K562 (cell line): ENCODE results near the gene IFI6. TPM values are rescaled to one million over a fixed set of nuclear protein-coding genes. Genes with fewer than 3 reads are reported as not detected.

Experiments used
- ARID1B ChIP-seq: fragments of 450-650 bp; IDR thresholded peaks from 2 replicates; pipeline ENCODE4 v1.6.1; 2016; ENCODE audit warnings: antibody characterized with exemption, mild to moderate bottlenecking, inconsistent platforms
- ARID2 ChIP-seq: fragments of 450-650 bp; IDR thresholded peaks from 2 replicates; pipeline ENCODE4 v1.6.1; 2017; ENCODE audit warnings: antibody characterized with exemption, mild to moderate bottlenecking
- ATF7 ChIP-seq: fragments of 450-650 bp; IDR thresholded peaks from 2 replicates; pipeline ENCODE4 v1.7.1; 2014; ENCODE audit warnings: mild to moderate bottlenecking, moderate library complexity
- CBX3 ChIP-seq, 2 experiments: IDR thresholded peaks; 1 replicate in 1 of 2; 2 replicates in 1 of 2; pipeline ENCODE4 v1.6.1; 2012; ENCODE audit warnings: inconsistent platforms in 2 of 2, low read length in 2 of 2, borderline replicate concordance in 1 of 2, control low read depth in 1 of 2
- CTBP1 ChIP-seq: fragments of 450-650 bp; IDR thresholded peaks from 2 replicates; pipeline ENCODE4 v1.6.1; 2016; ENCODE audit warnings: borderline replicate concordance
- GABPB1 ChIP-seq: sonication (generic); formaldehyde crosslinking; IDR thresholded peaks from 2 replicates; pipeline ENCODE4 v1.8.0; 2022; ENCODE audit warnings: mild to moderate bottlenecking, missing genetic modification reagents
- GATA2 ChIP-seq: sonication (generic); formaldehyde crosslinking; IDR thresholded peaks from 2 replicates; pipeline ENCODE4 v1.4.0; 2020; ENCODE audit warnings: mild to moderate bottlenecking, missing genetic modification reagents
- HDAC1 ChIP-seq, 2 experiments: fragments of 450-650 bp; IDR thresholded peaks; 2 replicates each; pipeline ENCODE4 v1.6.1; 2016 to 2017; ENCODE audit warnings: inconsistent platforms in 1 of 2, mild to moderate bottlenecking in 1 of 2, moderate library complexity in 1 of 2
- HDGF ChIP-seq: fragments of 450-650 bp; IDR thresholded peaks from 2 replicates; pipeline ENCODE4 v1.6.1; 2016
- KLF16 ChIP-seq: IDR thresholded peaks from 2 replicates; pipeline ENCODE4 v1.6.1; 2016; ENCODE audit warnings: antibody characterized with exemption
- RAD21 ChIP-seq, 2 experiments: fragments of 250-450 bp in 1 of 2; fragments of 450-650 bp in 1 of 2; sonication (Bioruptor Pico) in 1 of 2; formaldehyde crosslinking in 1 of 2; IDR thresholded peaks in 1 of 2; conservative IDR thresholded peaks in 1 of 2; 2 replicates each; pipeline versions ENCODE4 v1.4.0 to v1.8.0; 2020 to 2022; ENCODE audit warnings: mild to moderate bottlenecking in 2 of 2, moderate library complexity in 1 of 2
- SLC30A9 ChIP-seq: fragments of 250-450 bp; sonication (Bioruptor Pico); IDR thresholded peaks from 2 replicates; pipeline ENCODE4 v1.8.0; 2022; ENCODE audit warnings: mild to moderate bottlenecking, moderate library complexity
- TEAD4 ChIP-seq, 2 experiments: sonication (generic) in 1 of 2; formaldehyde crosslinking in 1 of 2; IDR thresholded peaks; 2 replicates each; pipeline versions ENCODE4 v1.6.1 to v1.8.0; 2012 to 2022; ENCODE audit warnings: borderline replicate concordance in 1 of 2, inconsistent platforms in 1 of 2, low read length in 1 of 2, mild to moderate bottlenecking in 1 of 2, missing genetic modification reagents in 1 of 2
- ZNF175 ChIP-seq: fragments of 200-800 bp; sonication (Bioruptor generic); IDR thresholded peaks from 2 replicates; pipeline ENCODE4 v1.6.1; 2016; ENCODE audit warnings: low read depth, mild to moderate bottlenecking, missing genetic modification characterization, missing compliant biosample characterization
- ZNF24 ChIP-seq: fragments of 450-650 bp; IDR thresholded peaks from 2 replicates; pipeline ENCODE4 v1.6.1; 2016
- ZNF354B ChIP-seq: fragments of 250-450 bp; sonication (Bioruptor Pico); IDR thresholded peaks from 2 replicates; pipeline ENCODE4 v1.4.0; 2020
- ZNF77 ChIP-seq: fragments of 250-450 bp; sonication (Bioruptor Pico); IDR thresholded peaks from 2 replicates; pipeline ENCODE4 v1.5.0; 2020
- polyA plus RNA-seq, 8 experiments: library from polyadenylated mRNA; depleted of rRNA in 4 of 8; stranded (reverse) in 5 of 8; unstranded in 3 of 8; fragments of >200 nt; fragmentation: Nextera tagmentation in 2 of 8; fragmentation: Illumina TruSeq in 1 of 8; extraction: Ambion mirVana in 2 of 8; extraction: Trizol in 1 of 8; gene quantifications; 2 replicates each; pipeline versions ENCODE4 v1.2.1 to v1.2.3, GENCODE V29; 2011 to 2014; ENCODE audit warnings: inconsistent platforms in 1 of 8, missing spikeins in 1 of 8
- total RNA-seq, 7 experiments: library from RNA; depleted of rRNA in 6 of 7; stranded (reverse); fragments of >200 nt in 6 of 7; fragmentation: Illumina TruSeq in 2 of 7; extraction: Trizol in 2 of 7; gene quantifications; 2 replicates each; pipeline versions ENCODE4 v1.2.1 to v1.2.3, GENCODE V29; 2011 to 2021; ENCODE audit warnings: low replicate concordance in 1 of 7
- TF ChIP-seq, protein P1 (sequence below): fragments of 450-650 bp; IDR thresholded peaks from 2 replicates; pipeline ENCODE4 v1.6.1; 2018; ENCODE audit not compliant: partially characterized antibody
- TF ChIP-seq, protein P2 (sequence below): fragments of 250-450 bp; sonication (Bioruptor Pico); IDR thresholded peaks from 2 replicates; pipeline ENCODE4 v1.5.0; 2020; ENCODE audit warnings: mild to moderate bottlenecking

Gene IFI6
- total and polyA plus RNA-seq, 9 of the 15 experiments (the other 6 are each of a cell fraction or from before 2014, with no cell fraction given): 0.17 to 4.5 (median 2.2) TPM

DNA sequence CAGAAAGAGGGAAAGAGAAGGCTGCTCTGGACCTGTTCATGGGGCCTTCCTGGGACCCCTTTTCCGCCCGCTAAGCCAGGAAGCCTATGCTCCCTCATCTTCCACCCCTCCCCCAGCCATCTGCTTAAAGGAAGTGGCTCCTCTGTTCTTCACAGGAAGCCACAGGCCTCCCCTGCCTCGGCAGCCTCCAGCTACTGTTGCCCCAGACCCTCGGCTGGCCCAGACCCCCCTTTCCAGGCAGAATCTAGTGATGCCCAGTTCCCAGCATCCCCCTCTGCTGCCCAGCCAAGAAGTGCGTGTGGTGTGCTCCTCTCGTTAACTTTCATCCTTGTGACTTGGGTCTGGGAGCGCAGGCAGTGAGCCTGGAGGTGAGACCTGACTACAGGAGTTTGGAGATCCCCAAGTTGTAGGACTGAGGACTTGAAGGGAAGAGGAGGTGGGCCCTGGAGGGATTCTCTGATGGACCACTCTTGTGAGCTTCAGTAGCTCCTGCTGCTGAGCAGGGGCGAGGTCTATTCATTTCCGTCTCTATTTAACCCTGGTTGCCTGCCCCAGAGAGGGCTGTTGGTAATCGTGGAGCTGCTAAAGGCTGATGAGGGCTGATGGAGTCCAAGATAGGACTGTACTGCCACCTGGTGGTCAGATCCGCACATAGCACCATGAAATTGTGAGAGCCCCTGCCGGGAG is 9.1 kb downstream of the IFI6 start (continued):
- peak in 1 of 2 experiments; percentile 10; a peak in 1 of 3 replicates for TF ChIP-seq CBX3 (IDR thresholded peaks at IDR 0.05; ENCODE audit: borderline replicate concordance in 1 of 2, low read length in 2 of 2)
- TF ChIP-seq GATA2 (CRISPR knock-in tag): peak; percentile 60; the same call in 1 of the 2 replicates
- 0 out of 2 replicates have a peak, but pooled peaks have one; percentile 15 for TF ChIP-seq KLF16
- TF ChIP-seq, protein P1, sequence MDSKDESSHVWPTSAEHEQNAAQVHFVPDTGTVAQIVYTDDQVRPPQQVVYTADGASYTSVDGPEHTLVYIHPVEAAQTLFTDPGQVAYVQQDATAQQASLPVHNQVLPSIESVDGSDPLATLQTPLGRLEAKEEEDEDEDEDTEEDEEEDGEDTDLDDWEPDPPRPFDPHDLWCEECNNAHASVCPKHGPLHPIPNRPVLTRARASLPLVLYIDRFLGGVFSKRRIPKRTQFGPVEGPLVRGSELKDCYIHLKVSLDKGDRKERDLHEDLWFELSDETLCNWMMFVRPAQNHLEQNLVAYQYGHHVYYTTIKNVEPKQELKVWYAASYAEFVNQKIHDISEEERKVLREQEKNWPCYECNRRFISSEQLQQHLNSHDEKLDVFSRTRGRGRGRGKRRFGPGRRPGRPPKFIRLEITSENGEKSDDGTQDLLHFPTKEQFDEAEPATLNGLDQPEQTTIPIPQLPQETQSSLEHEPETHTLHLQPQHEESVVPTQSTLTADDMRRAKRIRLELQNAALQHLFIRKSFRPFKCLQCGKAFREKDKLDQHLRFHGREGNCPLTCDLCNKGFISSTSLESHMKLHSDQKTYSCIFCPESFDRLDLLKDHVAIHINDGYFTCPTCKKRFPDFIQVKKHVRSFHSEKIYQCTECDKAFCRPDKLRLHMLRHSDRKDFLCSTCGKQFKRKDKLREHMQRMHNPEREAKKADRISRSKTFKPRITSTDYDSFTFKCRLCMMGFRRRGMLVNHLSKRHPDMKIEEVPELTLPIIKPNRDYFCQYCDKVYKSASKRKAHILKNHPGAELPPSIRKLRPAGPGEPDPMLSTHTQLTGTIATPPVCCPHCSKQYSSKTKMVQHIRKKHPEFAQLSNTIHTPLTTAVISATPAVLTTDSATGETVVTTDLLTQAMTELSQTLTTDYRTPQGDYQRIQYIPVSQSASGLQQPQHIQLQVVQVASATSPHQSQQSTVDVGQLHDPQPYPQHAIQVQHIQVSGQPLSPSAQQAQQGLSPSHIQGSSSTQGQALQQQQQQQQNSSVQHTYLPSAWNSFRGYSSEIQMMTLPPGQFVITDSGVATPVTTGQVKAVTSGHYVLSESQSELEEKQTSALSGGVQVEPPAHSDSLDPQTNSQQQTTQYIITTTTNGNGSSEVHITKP: no peak
- peak; percentile 52; the same call in 1 of the 2 replicates for TF ChIP-seq HDGF
- no peak for TF ChIP-seq ZNF24
- peak; percentile 90 for TF ChIP-seq ARID2
- TF ChIP-seq ZNF77 (CRISPR knock-in tag): no peak
- TF ChIP-seq SLC30A9: no peak
- TF ChIP-seq GABPB1 (CRISPR knock-in tag): no peak; the same call in 1 of the 2 replicates
- no peak for TF ChIP-seq ARID1B
- 0 out of 4 replicates have a peak, but pooled peaks of 1 of the 2 experiments have one; percentile 11 for TF ChIP-seq HDAC1 (IDR thresholded peaks at IDR 0.05)
- TF ChIP-seq, protein P2, sequence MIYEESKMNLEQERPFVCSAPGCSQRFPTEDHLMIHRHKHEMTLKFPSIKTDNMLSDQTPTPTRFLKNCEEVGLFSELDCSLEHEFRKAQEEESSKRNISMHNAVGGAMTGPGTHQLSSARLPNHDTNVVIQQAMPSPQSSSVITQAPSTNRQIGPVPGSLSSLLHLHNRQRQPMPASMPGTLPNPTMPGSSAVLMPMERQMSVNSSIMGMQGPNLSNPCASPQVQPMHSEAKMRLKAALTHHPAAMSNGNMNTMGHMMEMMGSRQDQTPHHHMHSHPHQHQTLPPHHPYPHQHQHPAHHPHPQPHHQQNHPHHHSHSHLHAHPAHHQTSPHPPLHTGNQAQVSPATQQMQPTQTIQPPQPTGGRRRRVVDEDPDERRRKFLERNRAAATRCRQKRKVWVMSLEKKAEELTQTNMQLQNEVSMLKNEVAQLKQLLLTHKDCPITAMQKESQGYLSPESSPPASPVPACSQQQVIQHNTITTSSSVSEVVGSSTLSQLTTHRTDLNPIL (CRISPR knock-in tag): no peak
- 0 out of 2 replicates have a peak, but pooled peaks have one; percentile 32 for TF ChIP-seq ZNF175 (CRISPR knock-in tag)
- peak; percentile 98 to 99 for TF ChIP-seq RAD21 (CRISPR knock-in tag; conservative IDR thresholded peaks at IDR 0.05 in 1 of 2, IDR thresholded peaks at IDR 0.05 in 1 of 2)
- TF ChIP-seq CTBP1: peak; percentile 53; the same call in 1 of the 2 replicates
- no peak for TF ChIP-seq ZNF354B (CRISPR knock-in tag)
- TF ChIP-seq ATF7: peak; percentile 66
- TF ChIP-seq TEAD4 (IDR thresholded peaks at IDR 0.05; ENCODE audit: low read length): peak; percentile 46; the same call in 1 of the 2 replicates
- no peak for TF ChIP-seq TEAD4 (CRISPR knock-in tag; IDR thresholded peaks at IDR 0.05; ENCODE audit: borderline replicate concordance)
